ENCODE measurements around the gene RMC1.

DNA sequence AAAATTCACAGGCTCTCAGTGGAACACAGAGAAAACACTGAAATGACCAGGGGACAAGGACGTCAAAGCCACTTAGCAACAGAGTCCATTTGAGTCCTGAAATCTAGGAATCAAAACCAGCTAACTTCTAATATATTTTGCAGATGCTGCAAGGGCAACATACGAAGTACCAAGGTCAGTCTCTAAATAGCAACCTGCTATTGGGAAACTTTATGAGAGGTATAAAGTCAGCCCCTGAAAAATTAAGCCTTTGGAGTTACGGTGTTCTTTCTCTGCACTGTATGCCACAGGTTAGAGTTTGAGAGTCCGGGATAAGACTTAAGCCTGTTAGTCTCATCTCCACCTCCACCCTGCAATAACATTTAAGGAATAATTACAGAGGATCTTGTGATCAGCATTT is 69.7 kb downstream of the RMC1 start:
- TF ChIP-seq, protein P1, sequence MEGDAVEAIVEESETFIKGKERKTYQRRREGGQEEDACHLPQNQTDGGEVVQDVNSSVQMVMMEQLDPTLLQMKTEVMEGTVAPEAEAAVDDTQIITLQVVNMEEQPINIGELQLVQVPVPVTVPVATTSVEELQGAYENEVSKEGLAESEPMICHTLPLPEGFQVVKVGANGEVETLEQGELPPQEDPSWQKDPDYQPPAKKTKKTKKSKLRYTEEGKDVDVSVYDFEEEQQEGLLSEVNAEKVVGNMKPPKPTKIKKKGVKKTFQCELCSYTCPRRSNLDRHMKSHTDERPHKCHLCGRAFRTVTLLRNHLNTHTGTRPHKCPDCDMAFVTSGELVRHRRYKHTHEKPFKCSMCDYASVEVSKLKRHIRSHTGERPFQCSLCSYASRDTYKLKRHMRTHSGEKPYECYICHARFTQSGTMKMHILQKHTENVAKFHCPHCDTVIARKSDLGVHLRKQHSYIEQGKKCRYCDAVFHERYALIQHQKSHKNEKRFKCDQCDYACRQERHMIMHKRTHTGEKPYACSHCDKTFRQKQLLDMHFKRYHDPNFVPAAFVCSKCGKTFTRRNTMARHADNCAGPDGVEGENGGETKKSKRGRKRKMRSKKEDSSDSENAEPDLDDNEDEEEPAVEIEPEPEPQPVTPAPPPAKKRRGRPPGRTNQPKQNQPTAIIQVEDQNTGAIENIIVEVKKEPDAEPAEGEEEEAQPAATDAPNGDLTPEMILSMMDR (IDR thresholded peaks at IDR 0.05): no peak
- no peak for TF ChIP-seq POLR2A (IDR thresholded peaks at IDR 0.05)

Data from transverse colon (tissue), 3 donors.